SK-N-SH (cell line): ENCODE results near the gene MYOG. TPM values are rescaled to one million over a fixed set of nuclear protein-coding genes. Genes with fewer than 3 reads are reported as not detected.

Experiments used
- CTCF ChIA-PET: fragments of 300-600, 350-600 bp; formaldehyde crosslinking; extraction: SDS; loops from one replicate; lab custom pipeline; 2021; lab: Yijun Ruan, JAX
- POLR2A ChIA-PET: fragments of 350-600 bp; sonication (Branson Sonifier 250); formaldehyde crosslinking; extraction: SDS; loops from one replicate; lab custom pipeline; 2020; ENCODE audit warnings: antibody characterized with exemption, inconsistent platforms; lab: Yijun Ruan, JAX
- DNase-seq: peaks from one replicate; pipeline ENCODE4 v3.0.0; 2012
- H2AFZ ChIP-seq: fragments of 200-600 bp; sonication (generic); 2 replicates; pipeline ENCODE4 v1.8.1; 2016; ENCODE audit warnings: antibody characterized with exemption, mild to moderate bottlenecking, low read depth
- H3F3A ChIP-seq: fragments of 200-600 bp; sonication (generic); replicated peaks from 2 replicates; pipeline ENCODE3; 2016; ENCODE audit warnings: antibody characterized with exemption, mild to moderate bottlenecking; ENCODE audit not compliant: insufficient read depth
- H3K27ac ChIP-seq, 2 experiments: fragments of 200-500 bp in 1 of 2; fragments of 200-600 bp in 1 of 2; sonication (Bioruptor generic) in 1 of 2; sonication (generic), shearing (Covaris generic) in 1 of 2; 2 replicates each; pipeline versions ENCODE4 v1.5.1 to v1.6.1; 2014 to 2016; ENCODE audit warnings: low read depth in 2 of 2, inconsistent platforms in 1 of 2, low read length in 1 of 2, mild to moderate bottlenecking in 1 of 2, mixed read lengths in 1 of 2
- H3K27me3 ChIP-seq: fragments of 200-600 bp; sonication (generic), shearing (Covaris generic); 2 replicates; pipeline ENCODE4 v1.6.1; 2016; ENCODE audit warnings: mixed run types; ENCODE audit not compliant: insufficient read depth
- H3K36me3 ChIP-seq, 2 experiments: fragments of 200-500 bp in 1 of 2; fragments of 200-600 bp in 1 of 2; sonication (Bioruptor generic) in 1 of 2; sonication (generic) in 1 of 2; replicated peaks in 1 of 2; 2 replicates each; pipeline versions ENCODE3 to v1.5.1; 2014 to 2016; ENCODE audit warnings: low read length in 1 of 2, mild to moderate bottlenecking in 1 of 2; ENCODE audit not compliant: insufficient read depth in 2 of 2, control insufficient read depth in 1 of 2
- H3K4me1 ChIP-seq, 2 experiments: fragments of 200-500 bp in 1 of 2; fragments of 200-600 bp in 1 of 2; sonication (Bioruptor generic) in 1 of 2; sonication (generic), shearing (Covaris generic) in 1 of 2; 2 replicates each; pipeline versions ENCODE4 v1.5.1 to v1.6.1; 2014 to 2016; ENCODE audit warnings: low read depth in 1 of 2, low read length in 1 of 2, mixed run types in 1 of 2; ENCODE audit not compliant: insufficient read depth in 2 of 2, control insufficient read depth in 1 of 2
- H3K4me2 ChIP-seq: fragments of 200-600 bp; sonication (generic), shearing (Covaris generic); 2 replicates; pipeline ENCODE4 v1.6.1; 2017; ENCODE audit warnings: mixed run types
- H3K4me3 ChIP-seq, 2 experiments: fragments of 200-500 bp in 1 of 2; fragments of 200-600 bp in 1 of 2; sonication (Bioruptor generic) in 1 of 2; sonication (generic), shearing (Covaris generic) in 1 of 2; 2 replicates each; pipeline versions ENCODE4 v1.5.1 to v1.8.1; 2014 to 2016; ENCODE audit warnings: low read depth in 2 of 2, inconsistent platforms in 1 of 2, low read length in 1 of 2, mild to moderate bottlenecking in 1 of 2, mixed read lengths in 1 of 2, moderate library complexity in 1 of 2
- H3K79me2 ChIP-seq: fragments of 200-600 bp; sonication (generic); 2 replicates; pipeline ENCODE4 v1.8.1; 2017; ENCODE audit warnings: mild to moderate bottlenecking; ENCODE audit not compliant: insufficient read depth
- H3K9ac ChIP-seq: fragments of 200-600 bp; sonication (generic); 2 replicates; pipeline ENCODE4 v1.6.1; 2017; ENCODE audit warnings: mixed run types
- H3K9me2 ChIP-seq: fragments of 200-600 bp; sonication (generic); 2 replicates; pipeline ENCODE4 v1.6.1; 2017; ENCODE audit warnings: mixed run types
- H3K9me3 ChIP-seq: fragments of 200-600 bp; sonication (generic); 2 replicates; pipeline ENCODE4 v1.6.1; 2017; ENCODE audit warnings: mixed run types, mild to moderate bottlenecking, moderate library complexity
- H4K20me1 ChIP-seq: fragments of 200-600 bp; sonication (generic); 2 replicates; pipeline ENCODE4 v1.6.1; 2017; ENCODE audit warnings: mild to moderate bottlenecking, mixed run types; ENCODE audit not compliant: insufficient read depth
- EP300 ChIP-seq, 2 experiments: IDR thresholded peaks; 2 replicates each; pipeline versions ENCODE4 v1.4.0 to v1.6.1; 2012; ENCODE audit warnings: borderline replicate concordance in 1 of 2, low read depth in 1 of 2, low read length in 1 of 2
- FOXJ3 ChIP-seq: sonication (generic); formaldehyde crosslinking; IDR thresholded peaks from 2 replicates; pipeline ENCODE4 v1.5.1; 2020; ENCODE audit warnings: mild to moderate bottlenecking, missing genetic modification reagents
- GABPA ChIP-seq: IDR thresholded peaks from 2 replicates; pipeline ENCODE4 v1.4.0; 2012; ENCODE audit warnings: low read depth, mild to moderate bottlenecking
- GATA2 ChIP-seq: sonication (generic); formaldehyde crosslinking; IDR thresholded peaks from 2 replicates; pipeline ENCODE4 v1.5.0; 2020; ENCODE audit warnings: mild to moderate bottlenecking, missing genetic modification reagents
- JUND ChIP-seq: IDR thresholded peaks from 2 replicates; pipeline ENCODE4 v1.4.0; 2012
- MXI1 ChIP-seq: IDR thresholded peaks from 2 replicates; pipeline ENCODE4 v1.6.1; 2012; ENCODE audit warnings: mild to moderate bottlenecking, low read depth, low read length, improper control_type of control experiment
- POLR2AphosphoS5 ChIP-seq: IDR thresholded peaks from 2 replicates; pipeline ENCODE4 v1.6.1; 2012; ENCODE audit warnings: low read depth, low read length
- RAD21 ChIP-seq: IDR thresholded peaks from 2 replicates; pipeline ENCODE4 v1.6.1; 2012; ENCODE audit warnings: mild to moderate bottlenecking, low read length
- SIN3A ChIP-seq: IDR thresholded peaks from 2 replicates; pipeline ENCODE4 v1.6.1; 2012; ENCODE audit warnings: low read depth, mild to moderate bottlenecking, low read length, moderate library complexity, borderline replicate concordance
- TAF1 ChIP-seq: IDR thresholded peaks from 2 replicates; pipeline ENCODE4 v1.6.1; 2012; ENCODE audit warnings: low read depth, mild to moderate bottlenecking, low read length, moderate library complexity, borderline replicate concordance
- YY1 ChIP-seq: IDR thresholded peaks from 2 replicates; pipeline ENCODE4 v1.4.0; 2012; ENCODE audit warnings: low read depth, mild to moderate bottlenecking
- WGBS: methylation state at CpG from one replicate; pipeline ENCODE4 v1.1.6; 2017; ENCODE audit warnings: low lambda C conversion rate; 5-methylcytosine and 5-hydroxymethylcytosine counted together
- polyA plus RNA-seq, 3 experiments: library from polyadenylated mRNA; depleted of rRNA; stranded (reverse); fragments of >200 nt; gene quantifications; 2 replicates each; pipeline ENCODE4 v1.2.3, GENCODE V29; 2012
- TF ChIP-seq, protein P1 (sequence below): IDR thresholded peaks from 2 replicates; pipeline ENCODE4 v1.4.0; 2012; ENCODE audit warnings: low read depth
- TF ChIP-seq, protein P2 (sequence below): IDR thresholded peaks from 2 replicates; pipeline ENCODE4; 2012
- TF ChIP-seq, protein P3 (sequence below): fragments of 150-350 bp; IDR thresholded peaks from 2 replicates; pipeline ENCODE4 v1.6.1; 2017; ENCODE audit warnings: antibody characterized with exemption, low read length, low read depth, borderline replicate concordance
- TF ChIP-seq, protein P4 (sequence below): fragments of 200-600 bp; sonication (generic); IDR thresholded peaks from 2 replicates; pipeline ENCODE4 v1.6.1; 2017; ENCODE audit warnings: antibody characterized with exemption, mild to moderate bottlenecking, moderate library complexity
- TF ChIP-seq, protein P5 (sequence below): IDR thresholded peaks from 2 replicates; pipeline ENCODE4 v1.6.1; 2012; ENCODE audit warnings: mild to moderate bottlenecking, low read depth, low read length, moderate library complexity

Gene MYOG
- polyA plus RNA-seq, 1 of the 3 experiments (the other 2 are of a cell fraction), result not detected

DNA sequence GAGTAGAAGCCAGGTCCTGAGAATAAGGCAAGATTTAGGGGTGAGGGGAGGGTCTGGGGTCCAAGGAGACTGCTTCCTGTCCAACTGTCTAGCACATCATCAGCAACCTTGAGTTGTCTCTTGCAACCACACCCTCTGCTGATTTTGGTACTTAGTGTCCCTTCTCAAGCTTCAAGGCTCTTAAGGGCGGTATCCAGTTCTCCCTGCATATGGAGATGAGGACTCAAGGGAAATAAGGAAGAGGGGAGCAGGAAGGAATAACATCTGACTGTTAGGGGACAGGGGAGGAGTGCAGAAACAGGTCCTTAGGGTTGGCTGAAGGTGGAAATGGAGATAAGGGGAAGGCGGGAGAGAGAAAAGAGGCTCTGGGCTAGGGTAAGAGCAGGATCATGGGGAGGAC lies 12.3 kb downstream of the MYOG start:
- no peak overlapping the region for H2AFZ ChIP-seq
- POLR2A ChIA-PET, result no interaction called here
- H3K9me2 ChIP-seq, result no peaks in the 10 kb centered on the region
- H3K9ac ChIP-seq, result no peak overlapping the region
- H3K36me3 ChIP-seq, result no peaks in the 10 kb centered on the region
- H4K20me1 ChIP-seq, result no peaks in the 10 kb centered on the region
- 85% methylated on average over 2 of the region's 2 CpGs for WGBS
- no peak for TF ChIP-seq FOXJ3 (CRISPR knock-in tag)
- no peaks in the 10 kb centered on the region for H3F3A ChIP-seq
- CTCF ChIA-PET, result interaction anchor here (0.9 to 3.5 kb wide), 5 partner anchors 10 to 44 kb away, joined by 3 to 9 read pairs (median 4); no protein-coding TSS in a partner anchor
- no peak for DNase-seq
- H3K9me3 ChIP-seq, result no peaks in the 10 kb centered on the region
- H3K4me2 ChIP-seq, result no peak overlapping the region
- H3K4me1 ChIP-seq, result peaks cover 0 to 16% of the 10 kb centered on the region in 2 experiments; a peak in 2 of 4 replicates
- H3K79me2 ChIP-seq, result no peaks in the 10 kb centered on the region
- no peak overlapping the region for H3K4me3 ChIP-seq
- no peaks in the 10 kb centered on the region for H3K27me3 ChIP-seq
- no peak overlapping the region for H3K27ac ChIP-seq

DNA sequence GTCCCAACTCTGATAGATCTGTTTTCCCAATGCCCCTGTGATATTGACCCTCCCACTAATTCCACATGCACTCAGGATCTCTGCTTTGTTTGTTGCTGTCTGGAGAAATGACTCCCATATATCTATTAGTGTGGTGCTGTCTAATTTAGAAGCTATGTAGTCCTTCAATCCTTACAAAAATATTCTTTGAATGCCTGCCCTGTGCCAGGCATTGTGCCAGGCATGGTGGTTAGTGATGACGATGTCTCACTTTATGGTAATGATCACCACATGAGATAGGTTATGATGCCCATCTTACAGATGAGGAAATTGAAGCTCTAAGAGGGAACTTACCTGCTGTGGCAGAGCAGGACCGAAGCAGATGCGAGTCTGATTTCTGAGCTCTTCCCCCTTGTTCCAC lies 12.9 kb downstream of the MYOG start:
- Histone ChIP-seq H3K79me2 (no peaks in the 10 kb centered on the region), H3K27me3 (no peaks in the 10 kb centered on the region), H3K4me1 (peaks cover 0 to 19% of the 10 kb centered on the region in 2 experiments; a peak in 2 of 4 replicates), H4K20me1 (no peaks in the 10 kb centered on the region), H3K36me3 (no peaks in the 10 kb centered on the region), H3K9me2 (no peaks in the 10 kb centered on the region), H2AFZ (no peak overlapping the region), H3K9me3 (no peaks in the 10 kb centered on the region), H3K4me2 (no peak overlapping the region), H3F3A (no peaks in the 10 kb centered on the region), H3K27ac (no peak overlapping the region), H3K9ac (no peak overlapping the region), H3K4me3 (no peak overlapping the region)
- ChIA-PET POLR2A (no interaction called here), CTCF (interaction anchor here (0.6 to 3.5 kb wide), 6 partner anchors 10 to 45 kb away, joined by 3 to 9 read pairs (median 4); no protein-coding TSS in a partner anchor)
- DNase-seq, result no peak
- TF ChIP-seq JUND, result no peak
- TF ChIP-seq MXI1, result no peak
- TF ChIP-seq TAF1, result no peak
- TF ChIP-seq, protein P1, sequence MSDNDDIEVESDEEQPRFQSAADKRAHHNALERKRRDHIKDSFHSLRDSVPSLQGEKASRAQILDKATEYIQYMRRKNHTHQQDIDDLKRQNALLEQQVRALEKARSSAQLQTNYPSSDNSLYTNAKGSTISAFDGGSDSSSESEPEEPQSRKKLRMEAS, result no peak
- TF ChIP-seq GABPA, result no peak
- TF ChIP-seq, protein P2, sequence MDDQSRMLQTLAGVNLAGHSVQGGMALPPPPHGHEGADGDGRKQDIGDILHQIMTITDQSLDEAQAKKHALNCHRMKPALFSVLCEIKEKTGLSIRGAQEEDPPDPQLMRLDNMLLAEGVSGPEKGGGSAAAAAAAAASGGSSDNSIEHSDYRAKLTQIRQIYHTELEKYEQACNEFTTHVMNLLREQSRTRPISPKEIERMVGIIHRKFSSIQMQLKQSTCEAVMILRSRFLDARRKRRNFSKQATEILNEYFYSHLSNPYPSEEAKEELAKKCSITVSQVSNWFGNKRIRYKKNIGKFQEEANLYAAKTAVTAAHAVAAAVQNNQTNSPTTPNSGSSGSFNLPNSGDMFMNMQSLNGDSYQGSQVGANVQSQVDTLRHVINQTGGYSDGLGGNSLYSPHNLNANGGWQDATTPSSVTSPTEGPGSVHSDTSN, result no peak
- no peak for TF ChIP-seq SIN3A
- no peak for TF ChIP-seq GATA2 (CRISPR knock-in tag)
- TF ChIP-seq, protein P3, sequence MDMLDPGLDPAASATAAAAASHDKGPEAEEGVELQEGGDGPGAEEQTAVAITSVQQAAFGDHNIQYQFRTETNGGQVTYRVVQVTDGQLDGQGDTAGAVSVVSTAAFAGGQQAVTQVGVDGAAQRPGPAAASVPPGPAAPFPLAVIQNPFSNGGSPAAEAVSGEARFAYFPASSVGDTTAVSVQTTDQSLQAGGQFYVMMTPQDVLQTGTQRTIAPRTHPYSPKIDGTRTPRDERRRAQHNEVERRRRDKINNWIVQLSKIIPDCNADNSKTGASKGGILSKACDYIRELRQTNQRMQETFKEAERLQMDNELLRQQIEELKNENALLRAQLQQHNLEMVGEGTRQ, result no peak
- TF ChIP-seq RAD21, result no peak
- no peak for TF ChIP-seq EP300 (IDR thresholded peaks at IDR 0.05; ENCODE audit: borderline replicate concordance in 1 of 2, low read depth in 1 of 2, low read length in 1 of 2)
- TF ChIP-seq FOXJ3 (CRISPR knock-in tag), result no peak
- TF ChIP-seq YY1, result no peak
- TF ChIP-seq, protein P4, sequence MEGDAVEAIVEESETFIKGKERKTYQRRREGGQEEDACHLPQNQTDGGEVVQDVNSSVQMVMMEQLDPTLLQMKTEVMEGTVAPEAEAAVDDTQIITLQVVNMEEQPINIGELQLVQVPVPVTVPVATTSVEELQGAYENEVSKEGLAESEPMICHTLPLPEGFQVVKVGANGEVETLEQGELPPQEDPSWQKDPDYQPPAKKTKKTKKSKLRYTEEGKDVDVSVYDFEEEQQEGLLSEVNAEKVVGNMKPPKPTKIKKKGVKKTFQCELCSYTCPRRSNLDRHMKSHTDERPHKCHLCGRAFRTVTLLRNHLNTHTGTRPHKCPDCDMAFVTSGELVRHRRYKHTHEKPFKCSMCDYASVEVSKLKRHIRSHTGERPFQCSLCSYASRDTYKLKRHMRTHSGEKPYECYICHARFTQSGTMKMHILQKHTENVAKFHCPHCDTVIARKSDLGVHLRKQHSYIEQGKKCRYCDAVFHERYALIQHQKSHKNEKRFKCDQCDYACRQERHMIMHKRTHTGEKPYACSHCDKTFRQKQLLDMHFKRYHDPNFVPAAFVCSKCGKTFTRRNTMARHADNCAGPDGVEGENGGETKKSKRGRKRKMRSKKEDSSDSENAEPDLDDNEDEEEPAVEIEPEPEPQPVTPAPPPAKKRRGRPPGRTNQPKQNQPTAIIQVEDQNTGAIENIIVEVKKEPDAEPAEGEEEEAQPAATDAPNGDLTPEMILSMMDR, result no peak
- TF ChIP-seq, protein P5, sequence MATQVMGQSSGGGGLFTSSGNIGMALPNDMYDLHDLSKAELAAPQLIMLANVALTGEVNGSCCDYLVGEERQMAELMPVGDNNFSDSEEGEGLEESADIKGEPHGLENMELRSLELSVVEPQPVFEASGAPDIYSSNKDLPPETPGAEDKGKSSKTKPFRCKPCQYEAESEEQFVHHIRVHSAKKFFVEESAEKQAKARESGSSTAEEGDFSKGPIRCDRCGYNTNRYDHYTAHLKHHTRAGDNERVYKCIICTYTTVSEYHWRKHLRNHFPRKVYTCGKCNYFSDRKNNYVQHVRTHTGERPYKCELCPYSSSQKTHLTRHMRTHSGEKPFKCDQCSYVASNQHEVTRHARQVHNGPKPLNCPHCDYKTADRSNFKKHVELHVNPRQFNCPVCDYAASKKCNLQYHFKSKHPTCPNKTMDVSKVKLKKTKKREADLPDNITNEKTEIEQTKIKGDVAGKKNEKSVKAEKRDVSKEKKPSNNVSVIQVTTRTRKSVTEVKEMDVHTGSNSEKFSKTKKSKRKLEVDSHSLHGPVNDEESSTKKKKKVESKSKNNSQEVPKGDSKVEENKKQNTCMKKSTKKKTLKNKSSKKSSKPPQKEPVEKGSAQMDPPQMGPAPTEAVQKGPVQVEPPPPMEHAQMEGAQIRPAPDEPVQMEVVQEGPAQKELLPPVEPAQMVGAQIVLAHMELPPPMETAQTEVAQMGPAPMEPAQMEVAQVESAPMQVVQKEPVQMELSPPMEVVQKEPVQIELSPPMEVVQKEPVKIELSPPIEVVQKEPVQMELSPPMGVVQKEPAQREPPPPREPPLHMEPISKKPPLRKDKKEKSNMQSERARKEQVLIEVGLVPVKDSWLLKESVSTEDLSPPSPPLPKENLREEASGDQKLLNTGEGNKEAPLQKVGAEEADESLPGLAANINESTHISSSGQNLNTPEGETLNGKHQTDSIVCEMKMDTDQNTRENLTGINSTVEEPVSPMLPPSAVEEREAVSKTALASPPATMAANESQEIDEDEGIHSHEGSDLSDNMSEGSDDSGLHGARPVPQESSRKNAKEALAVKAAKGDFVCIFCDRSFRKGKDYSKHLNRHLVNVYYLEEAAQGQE, result no peak
- no peak for TF ChIP-seq POLR2AphosphoS5
- 71% methylated on average over 3 of the region's 3 CpGs for WGBS
